ENCODE results near the gene KCNQ1. TPM values are rescaled to one million over a fixed set of nuclear protein-coding genes. Genes with fewer than 3 reads are reported as not detected.

The KCNQ1 gene
- total and polyA plus RNA-seq, 2 donors (not counting 1 experiment from before 2014, with no cell fraction given) = 21.5 to 28.8 TPM

DNA sequence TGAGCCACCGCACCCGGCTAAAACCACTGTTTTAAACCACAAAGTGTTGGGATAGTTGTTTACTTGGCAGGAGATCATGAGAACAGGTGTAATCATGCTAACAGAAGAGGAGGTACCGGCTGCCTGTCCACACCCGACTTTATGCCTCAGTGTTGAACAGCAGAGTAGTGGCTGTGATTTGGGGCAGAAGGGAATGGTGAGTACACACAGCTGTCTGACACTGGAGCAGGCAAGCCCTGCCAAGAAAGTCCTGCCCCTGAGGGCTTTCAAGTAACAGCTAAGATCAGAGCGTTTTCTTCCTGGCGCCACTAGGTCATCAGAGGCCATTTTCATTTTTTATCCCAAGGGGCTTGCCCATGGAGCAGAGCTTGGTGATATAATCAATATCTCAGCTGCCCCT is 432.7 kb downstream of the KCNQ1 start:
- Mint-ChIP-seq H3K27me3 (peaks cover 41% of the 10 kb centered on the region), H3K9me3 (ENCODE audit: insufficient read depth) (no peaks in the 10 kb centered on the region), H3K27ac (no peak overlapping the region), H3K4me3 (no peak overlapping the region), H3K4me1 (no peaks in the 10 kb centered on the region)
- POLR2A ChIA-PET = interaction anchor here (0.7 kb wide), 1 partner anchor 20 kb away, joined by 4 read pairs; no protein-coding TSS in a partner anchor
- no peaks in the 10 kb centered on the region for H3K4me1 ChIP-seq (ENCODE audit: control insufficient read depth in 2 of 2, insufficient read depth in 2 of 2, low read length in 2 of 2)
- no peak overlapping the region for H3K4me2 ChIP-seq (replicated peaks; ENCODE audit: low read depth, low read length, poor library complexity, severe bottlenecking)
- TF ChIP-seq EZH2 (IDR thresholded peaks at IDR 0.05; ENCODE audit: borderline replicate concordance, insufficient read depth, low read depth, low read length, poor library complexity, severe bottlenecking) = no peak
- TF ChIP-seq, protein P1, sequence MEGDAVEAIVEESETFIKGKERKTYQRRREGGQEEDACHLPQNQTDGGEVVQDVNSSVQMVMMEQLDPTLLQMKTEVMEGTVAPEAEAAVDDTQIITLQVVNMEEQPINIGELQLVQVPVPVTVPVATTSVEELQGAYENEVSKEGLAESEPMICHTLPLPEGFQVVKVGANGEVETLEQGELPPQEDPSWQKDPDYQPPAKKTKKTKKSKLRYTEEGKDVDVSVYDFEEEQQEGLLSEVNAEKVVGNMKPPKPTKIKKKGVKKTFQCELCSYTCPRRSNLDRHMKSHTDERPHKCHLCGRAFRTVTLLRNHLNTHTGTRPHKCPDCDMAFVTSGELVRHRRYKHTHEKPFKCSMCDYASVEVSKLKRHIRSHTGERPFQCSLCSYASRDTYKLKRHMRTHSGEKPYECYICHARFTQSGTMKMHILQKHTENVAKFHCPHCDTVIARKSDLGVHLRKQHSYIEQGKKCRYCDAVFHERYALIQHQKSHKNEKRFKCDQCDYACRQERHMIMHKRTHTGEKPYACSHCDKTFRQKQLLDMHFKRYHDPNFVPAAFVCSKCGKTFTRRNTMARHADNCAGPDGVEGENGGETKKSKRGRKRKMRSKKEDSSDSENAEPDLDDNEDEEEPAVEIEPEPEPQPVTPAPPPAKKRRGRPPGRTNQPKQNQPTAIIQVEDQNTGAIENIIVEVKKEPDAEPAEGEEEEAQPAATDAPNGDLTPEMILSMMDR (IDR thresholded peaks at IDR 0.05) = no peak
- CTCF ChIA-PET = interaction anchor here (0.7 to 3.8 kb wide), 5 partner anchors 9 to 344 kb away, joined by 3 to 17 read pairs (median 8); no protein-coding TSS in a partner anchor
- H3K9ac ChIP-seq (ENCODE audit: low read length) = no peak overlapping the region
- ATAC-seq (ENCODE audit: low read depth) = no peak
- DNase-seq = no peak
- peaks cover 0 to 21% (median 5%) of the 10 kb centered on the region in 4 experiments for H3K27me3 ChIP-seq (replicated peaks in 1 of 4; ENCODE audit: control extremely low read depth in 1 of 4, control insufficient read depth in 3 of 4, insufficient read depth in 4 of 4, low read length in 3 of 4)
- no peaks in the 10 kb centered on the region for H4K20me1 ChIP-seq (ENCODE audit: control insufficient read depth, insufficient read depth, low read length, poor library complexity, severe bottlenecking)
- WGBS (ENCODE audit: insufficient coverage) = 97% methylated on average over 3 of the region's 6 CpGs
- no peak overlapping the region for H2AFZ ChIP-seq (ENCODE audit: insufficient read depth, low read depth, low read length, poor library complexity, severe bottlenecking)
- no peaks in the 10 kb centered on the region for H3K36me3 ChIP-seq (replicated peaks in 1 of 2; ENCODE audit: control extremely low read depth in 1 of 2, control insufficient read depth in 1 of 2, extremely low read depth in 1 of 2, insufficient read depth in 2 of 2, low read length in 1 of 2)
- H3K9me3 ChIP-seq (ENCODE audit: control extremely low read depth in 1 of 3, control insufficient read depth in 2 of 3, insufficient read depth in 1 of 3, low read length in 2 of 3) = peaks cover 0 to 23% (median 0%) of the 10 kb centered on the region in 3 donors
- no peak overlapping the region for H3K4me3 ChIP-seq (ENCODE audit: control extremely low read depth in 1 of 5, extremely low read depth in 1 of 5, insufficient read depth in 1 of 5, low read depth in 2 of 5, low read length in 4 of 5)
- H3K27ac ChIP-seq (ENCODE audit: low read length in 2 of 2) = no peak overlapping the region
- no peaks in the 10 kb centered on the region for H3K79me2 ChIP-seq (ENCODE audit: control insufficient read depth, insufficient read depth, low read length)
- intact Hi-C loops (cut with micrococcal nuclease) = no loop called here

DNA sequence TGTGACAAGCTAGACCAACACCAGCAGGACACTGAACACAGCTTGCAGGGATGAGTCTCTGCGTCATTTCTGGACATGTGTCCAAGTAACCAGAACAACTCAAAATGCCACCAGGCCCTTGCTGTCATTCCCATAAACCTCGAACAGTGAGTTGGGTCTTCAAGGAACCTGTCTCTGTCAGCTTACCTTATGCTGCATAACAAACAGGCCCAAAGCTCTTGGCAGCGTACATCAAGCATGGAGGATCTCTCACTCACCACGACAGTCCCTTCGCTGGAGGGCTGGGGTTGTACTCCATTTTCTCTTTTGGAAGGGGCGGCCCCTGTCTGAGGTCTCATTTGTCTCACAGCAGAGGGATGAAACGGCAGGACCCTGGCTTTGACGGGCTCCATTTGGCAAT is 434.0 kb downstream of the KCNQ1 start:
- peaks cover 3% of the 10 kb centered on the region in 2 donors for H3K4me1 ChIP-seq (ENCODE audit: control insufficient read depth in 2 of 2, insufficient read depth in 2 of 2, low read length in 2 of 2)
- H2AFZ ChIP-seq (ENCODE audit: insufficient read depth, low read depth, low read length, poor library complexity, severe bottlenecking) = no peak overlapping the region
- no peaks in the 10 kb centered on the region for H3K36me3 ChIP-seq (replicated peaks in 1 of 2; ENCODE audit: control extremely low read depth in 1 of 2, control insufficient read depth in 1 of 2, extremely low read depth in 1 of 2, insufficient read depth in 2 of 2, low read length in 1 of 2)
- peaks cover 0 to 33% (median 7%) of the 10 kb centered on the region in 4 experiments for H3K27me3 ChIP-seq (replicated peaks in 1 of 4; ENCODE audit: control extremely low read depth in 1 of 4, control insufficient read depth in 3 of 4, insufficient read depth in 4 of 4, low read length in 3 of 4)
- WGBS (ENCODE audit: insufficient coverage) = 99% methylated on average over 8 of the region's 8 CpGs
- ChIA-PET CTCF (interaction anchor here (0.9 to 3.8 kb wide), 3 partner anchors 9 to 347 kb away, joined by 3 to 17 read pairs (median 9); no protein-coding TSS in a partner anchor), POLR2A (no interaction called here)
- peaks cover 2% of the 10 kb centered on the region for H3K4me1 Mint-ChIP-seq
- H3K4me2 ChIP-seq (replicated peaks; ENCODE audit: low read depth, low read length, poor library complexity, severe bottlenecking) = no peak overlapping the region
- H3K27me3 Mint-ChIP-seq = peaks cover 48% of the 10 kb centered on the region
- TF ChIP-seq, protein P1 (IDR thresholded peaks at IDR 0.05) = no peak
- TF ChIP-seq EZH2 (IDR thresholded peaks at IDR 0.05; ENCODE audit: borderline replicate concordance, insufficient read depth, low read depth, low read length, poor library complexity, severe bottlenecking) = no peak
- no peak overlapping the region for H3K27ac Mint-ChIP-seq
- no peak overlapping the region for H3K27ac ChIP-seq (ENCODE audit: low read length in 2 of 2)
- H3K9me3 Mint-ChIP-seq (ENCODE audit: insufficient read depth) = no peaks in the 10 kb centered on the region
- no peak overlapping the region for H3K4me3 Mint-ChIP-seq
- no peak overlapping the region for H3K9ac ChIP-seq (ENCODE audit: low read length)
- no peaks in the 10 kb centered on the region for H4K20me1 ChIP-seq (ENCODE audit: control insufficient read depth, insufficient read depth, low read length, poor library complexity, severe bottlenecking)
- DNase-seq (no peak), ATAC-seq (ENCODE audit: low read depth) (no peak)
- no peaks in the 10 kb centered on the region for H3K79me2 ChIP-seq (ENCODE audit: control insufficient read depth, insufficient read depth, low read length)
- no peak overlapping the region for H3K4me3 ChIP-seq (ENCODE audit: control extremely low read depth in 1 of 5, extremely low read depth in 1 of 5, insufficient read depth in 1 of 5, low read depth in 2 of 5, low read length in 4 of 5)
- intact Hi-C loops (cut with micrococcal nuclease) = no loop called here
- H3K9me3 ChIP-seq (ENCODE audit: control extremely low read depth in 1 of 3, control insufficient read depth in 2 of 3, insufficient read depth in 1 of 3, low read length in 2 of 3) = peaks cover 0 to 23% (median 0%) of the 10 kb centered on the region in 3 donors

All from B cell (primary cell).